Endothelial cell (in vitro differentiated cells): ENCODE results near the gene MMRN2. TPM values are rescaled to one million over a fixed set of nuclear protein-coding genes. Genes with fewer than 3 reads are reported as not detected.
"Not testable (repeated sequence)": the region's sequence is repeated elsewhere in the genome, so short reads cannot be mapped to it uniquely, and the experiment has no call there.

Experiments used
- DNase-seq: peaks from one replicate; pipeline ENCODE4 v3.0.0; 2021; ENCODE audit warnings: low spot score
- H3K27ac Mint-ChIP-seq: one replicate; pipeline ENCODE4 v1.8.0; 2021; ENCODE audit warnings: mixed read lengths, inconsistent platforms; ENCODE audit not compliant: unreplicated experiment
- H3K27me3 Mint-ChIP-seq: one replicate; pipeline ENCODE4 v1.8.0; 2021; ENCODE audit warnings: mild to moderate bottlenecking, moderate library complexity, mixed read lengths, inconsistent platforms; ENCODE audit not compliant: unreplicated experiment
- H3K36me3 Mint-ChIP-seq: one replicate; pipeline ENCODE4 v1.8.0; 2021; ENCODE audit warnings: mild to moderate bottlenecking, low read depth, mixed read lengths, inconsistent platforms; ENCODE audit not compliant: unreplicated experiment
- H3K4me1 Mint-ChIP-seq: one replicate; pipeline ENCODE4 v1.8.0; 2021; ENCODE audit warnings: mild to moderate bottlenecking, mixed read lengths, inconsistent platforms; ENCODE audit not compliant: unreplicated experiment
- H3K4me3 Mint-ChIP-seq: one replicate; pipeline ENCODE4 v1.8.0; 2021; ENCODE audit warnings: mild to moderate bottlenecking, mixed read lengths, inconsistent platforms; ENCODE audit not compliant: unreplicated experiment
- H3K9me3 Mint-ChIP-seq: one replicate; pipeline ENCODE4 v1.8.0; 2021; ENCODE audit warnings: mixed read lengths, inconsistent platforms; ENCODE audit not compliant: unreplicated experiment
- CTCF ChIP-seq: fragments of 200-600 bp; sonication (generic); IDR thresholded peaks from one replicate; pipeline ENCODE4 v1.5.0; 2021; ENCODE audit warnings: antibody characterized with exemption; ENCODE audit not compliant: unreplicated experiment
- total RNA-seq: library from RNA; stranded (reverse); fragmentation: NEBNext Ultra II Directional; extraction: Animal tissue kit (Norgen Biotek cat#: 25700); gene quantifications from one replicate; pipeline ENCODE4 v1.2.1, GENCODE V29; 2021; ENCODE audit not compliant: unreplicated experiment

The MMRN2 gene
- total RNA-seq, 1 donor from 2014 or later = 563 TPM

- Mint-ChIP-seq H3K9me3 (no peaks in the 10 kb centered on the region), H3K27ac (no peak overlapping the region), H3K27me3 (peaks cover 18% of the 10 kb centered on the region), H3K4me3 (no peak overlapping the region), H3K4me1 (peaks cover 31% of the 10 kb centered on the region), H3K36me3 (peaks cover 45% of the 10 kb centered on the region)
- DNase-seq = no peak
- no peak for TF ChIP-seq CTCF
Observed at GRCh38 chr10:86941991-86942421, 15.4 kb downstream of the MMRN2 start.

- no peak for DNase-seq
- Mint-ChIP-seq H3K27me3 (peaks cover 18% of the 10 kb centered on the region), H3K4me3 (peak overlapping the region; percentile 7), H3K36me3 (peaks cover 45% of the 10 kb centered on the region), H3K27ac (no peak overlapping the region), H3K4me1 (peaks cover 26% of the 10 kb centered on the region), H3K9me3 (no peaks in the 10 kb centered on the region)
- TF ChIP-seq CTCF = no peak
Observed at GRCh38 chr10:86941426-86941825, 16.0 kb downstream of the MMRN2 start.

GRCh38 chr10:86940677-86941076 lies 16.7 kb downstream of the MMRN2 start:
- no peaks in the 10 kb centered on the region for H3K9me3 Mint-ChIP-seq
- no peak for DNase-seq
- peak overlapping the region; percentile 84 for H3K4me3 Mint-ChIP-seq
- peaks cover 29% of the 10 kb centered on the region for H3K4me1 Mint-ChIP-seq
- no peak for TF ChIP-seq CTCF
- H3K36me3 Mint-ChIP-seq = peaks cover 50% of the 10 kb centered on the region
- H3K27me3 Mint-ChIP-seq = peaks cover 22% of the 10 kb centered on the region
- peak overlapping the region; percentile 36 for H3K27ac Mint-ChIP-seq

GRCh38 chr10:86940076-86940475 lies 17.3 kb downstream of the MMRN2 start:
- H3K36me3 Mint-ChIP-seq = peaks cover 52% of the 10 kb centered on the region
- H3K27ac Mint-ChIP-seq, DNase-seq, H3K9me3 Mint-ChIP-seq: not testable (repeated sequence)
- H3K4me3 Mint-ChIP-seq = peak overlapping the region; percentile 84
- peaks cover 26% of the 10 kb centered on the region for H3K4me1 Mint-ChIP-seq
- peaks cover 21% of the 10 kb centered on the region for H3K27me3 Mint-ChIP-seq

- Mint-ChIP-seq H3K4me3 (no peak overlapping the region), H3K27me3 (peaks cover 14% of the 10 kb centered on the region), H3K36me3 (peaks cover 47% of the 10 kb centered on the region), H3K4me1 (peaks cover 14% of the 10 kb centered on the region), H3K9me3 (no peaks in the 10 kb centered on the region), H3K27ac (no peak overlapping the region)
- DNase-seq = no peak
- no peak for TF ChIP-seq CTCF
Observed at GRCh38 chr10:86938260-86938659, 19.2 kb downstream of the MMRN2 start.
